Stimulated activated CD4-positive, alpha-beta T cell treated with anti-CD3 and anti-CD28 coated beads, Interleukin-2, amount 100 ng/mL, for 4 hours (primary cell): ENCODE measurements around the gene TMEM39B.
A peak's percentile ranks its signal among the peaks of the same experiment; 100 is the strongest.
"Not testable (repeated sequence)": the region's sequence is repeated elsewhere in the genome, so short reads cannot be mapped to it uniquely, and the experiment has no call there.

Experiments used
- DNase-seq: peaks from one replicate; pipeline ENCODE4 v3.0.0-alpha.2; 2020; ENCODE audit warnings: low read depth

TMEM39B gene

DNA sequence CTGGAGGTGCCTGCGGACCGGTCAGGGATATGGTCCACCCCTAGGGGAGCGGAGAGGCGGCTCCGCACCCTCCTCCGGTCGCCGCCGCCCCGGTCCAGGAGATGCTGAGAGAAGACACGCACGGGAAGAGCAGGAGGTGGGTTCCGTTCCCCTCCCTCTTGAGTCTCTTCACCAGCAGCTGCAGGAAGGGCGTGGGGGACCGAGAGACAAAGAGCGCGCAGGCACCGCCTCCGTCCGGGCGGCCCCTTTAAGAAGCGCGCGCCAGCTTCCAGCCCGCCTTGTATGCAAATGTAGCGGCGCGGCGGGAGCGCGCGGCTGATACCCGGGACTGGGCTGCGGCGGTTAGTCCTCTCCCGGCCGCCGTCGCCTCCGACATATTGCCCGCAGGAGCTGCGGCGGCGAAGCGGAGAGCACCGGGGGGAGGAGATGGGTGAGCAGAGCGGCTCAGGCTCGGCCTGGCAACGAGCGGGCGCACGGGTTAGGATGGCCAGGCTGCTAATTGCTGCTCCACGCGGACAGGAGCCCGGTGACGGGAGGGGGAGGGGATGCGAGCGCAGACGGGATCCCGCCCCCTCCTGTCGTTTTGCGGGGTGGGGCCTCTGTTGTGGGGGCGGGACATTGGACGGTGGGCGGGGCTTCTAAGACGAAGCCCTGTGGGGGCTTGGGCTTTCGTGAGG, at the start of gene TMEM39B:
Gene TMEM39B (plus strand): TSS at position 318 of the 677 bp plus-strand sequence. CDS start 109 bp downstream, at position 427.
- DNase-seq = peak; percentile 89

DNA sequence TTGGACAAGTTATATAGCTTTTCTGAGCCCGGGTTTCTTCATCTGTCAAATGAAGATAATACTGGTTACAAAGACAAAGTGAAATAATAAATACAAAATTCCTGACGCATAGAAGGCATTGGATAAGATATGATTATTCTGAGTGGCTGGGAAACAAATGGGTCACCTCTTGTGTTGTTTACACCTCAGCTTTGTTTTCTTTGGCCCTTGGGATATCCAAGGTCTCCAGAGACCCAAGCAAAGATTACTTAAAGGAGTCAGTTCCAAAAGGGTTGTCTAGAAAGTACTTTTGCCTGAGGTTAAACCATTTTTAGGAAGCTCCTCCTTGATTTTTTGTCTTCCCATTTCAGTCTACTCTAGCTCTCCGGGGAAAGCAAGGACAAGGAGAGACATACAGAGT, 49.4 kb upstream of the TMEM39B start:
- DNase-seq = no peak

DNA sequence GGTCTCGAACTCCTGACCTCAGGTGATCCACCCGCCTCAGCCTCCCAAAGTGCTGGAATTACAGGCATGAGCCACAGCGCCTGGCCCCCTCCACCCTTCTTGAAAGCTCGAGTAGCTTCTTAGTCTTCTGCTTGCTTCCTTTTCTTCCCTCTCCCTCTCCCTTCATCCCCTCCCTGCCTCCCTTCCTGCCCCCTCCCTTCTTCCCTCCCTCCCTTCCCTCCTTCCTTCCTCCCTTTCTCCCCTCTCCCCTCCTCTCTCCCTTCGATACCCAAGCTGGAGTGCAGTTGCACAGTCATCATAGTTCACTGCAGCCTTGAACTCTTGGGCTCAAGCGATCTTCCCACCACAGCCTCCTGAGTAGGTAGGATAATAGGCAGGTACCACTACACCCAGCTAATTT, 47.2 kb upstream of the TMEM39B start:
- no peak for DNase-seq

DNA sequence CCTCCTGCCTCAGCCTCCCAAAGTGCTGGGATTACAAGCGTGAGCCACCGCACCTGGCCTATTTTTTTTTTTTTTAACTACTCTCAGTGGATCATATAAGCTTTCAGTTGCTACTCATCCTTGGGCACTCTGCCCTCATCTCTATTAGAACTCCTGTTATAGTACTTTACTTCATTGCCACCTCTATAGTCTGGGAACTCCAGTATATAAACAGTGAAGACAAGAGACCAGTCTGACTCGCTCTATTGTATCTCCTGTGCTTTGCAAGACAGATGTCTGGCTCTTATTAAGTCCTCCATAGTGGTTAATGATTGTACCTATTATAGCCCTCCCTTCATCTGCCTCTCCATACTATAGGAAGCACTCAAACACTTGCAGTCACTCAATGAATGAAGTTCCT, 44.0 kb upstream of the TMEM39B start:
- DNase-seq = no peak

DNA sequence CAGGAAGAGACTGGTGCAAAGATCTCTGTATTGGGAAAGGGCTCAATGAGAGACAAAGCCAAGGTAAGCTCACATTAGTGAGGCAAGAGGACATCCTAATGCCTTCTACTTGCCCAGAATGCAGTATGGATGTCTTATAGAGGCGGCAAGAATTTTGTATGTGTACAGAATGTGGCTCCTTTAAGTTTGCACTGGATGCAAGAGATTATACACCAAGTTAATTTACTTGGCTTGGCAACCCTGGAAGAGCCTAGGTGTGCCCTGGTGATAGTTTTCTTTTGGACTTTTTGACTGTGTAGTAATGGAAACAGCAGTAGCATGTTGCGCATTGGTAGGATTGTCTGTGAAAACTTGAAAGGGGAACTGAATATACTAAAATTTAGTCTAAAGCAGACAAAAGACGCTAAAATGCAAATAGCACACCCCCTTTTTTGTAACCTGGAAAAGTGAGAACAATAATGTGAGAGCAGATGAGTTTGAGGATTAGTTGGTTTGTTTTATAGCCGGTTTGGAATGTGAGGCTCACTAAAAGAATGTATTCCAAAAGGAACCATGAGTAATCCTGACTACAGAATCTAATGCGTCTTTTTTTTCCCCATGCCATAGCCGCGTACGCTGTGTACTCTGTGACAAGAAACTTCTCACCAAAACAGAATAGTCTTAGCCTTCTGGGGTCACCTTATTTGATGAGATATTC, 41.0 kb upstream of the TMEM39B start:
- no peak for DNase-seq

DNA sequence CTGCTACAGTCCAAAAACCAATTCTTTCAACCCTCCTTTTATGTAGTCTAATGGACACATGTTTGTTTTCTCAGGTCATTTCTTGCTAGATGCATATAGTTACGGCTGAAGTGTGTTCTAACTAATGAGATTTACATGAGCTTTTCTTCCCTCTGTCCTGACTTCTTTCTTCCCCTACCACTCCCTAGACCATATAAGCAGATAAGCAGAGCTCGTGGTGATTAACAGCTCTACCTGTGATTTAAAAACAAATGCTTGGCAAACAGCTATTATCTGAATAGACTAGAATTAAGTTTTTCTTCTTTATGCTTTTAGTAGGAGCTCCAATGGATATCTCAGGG, 40.5 kb upstream of the TMEM39B start:
- DNase-seq = no peak

DNA sequence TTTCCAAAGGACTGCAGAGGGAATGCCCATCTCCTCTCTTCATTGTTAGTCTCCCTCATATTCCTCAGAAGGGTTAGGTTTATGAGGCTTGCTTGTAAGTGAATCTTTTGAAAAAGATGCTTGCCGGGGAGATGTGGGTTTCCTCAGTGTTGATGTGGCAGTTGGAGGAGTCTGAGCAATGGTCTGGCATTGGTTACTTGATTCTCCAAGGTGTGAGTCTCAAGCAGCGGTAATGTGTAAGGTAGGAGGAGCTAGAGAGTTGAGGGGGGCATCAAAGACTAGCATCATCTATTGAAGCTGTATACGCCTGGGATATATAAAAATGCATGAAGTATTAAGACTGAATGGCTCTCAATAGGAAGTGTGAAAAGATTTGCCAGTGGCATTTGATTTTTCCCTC, 37.6 kb upstream of the TMEM39B start:
- no peak for DNase-seq

DNA sequence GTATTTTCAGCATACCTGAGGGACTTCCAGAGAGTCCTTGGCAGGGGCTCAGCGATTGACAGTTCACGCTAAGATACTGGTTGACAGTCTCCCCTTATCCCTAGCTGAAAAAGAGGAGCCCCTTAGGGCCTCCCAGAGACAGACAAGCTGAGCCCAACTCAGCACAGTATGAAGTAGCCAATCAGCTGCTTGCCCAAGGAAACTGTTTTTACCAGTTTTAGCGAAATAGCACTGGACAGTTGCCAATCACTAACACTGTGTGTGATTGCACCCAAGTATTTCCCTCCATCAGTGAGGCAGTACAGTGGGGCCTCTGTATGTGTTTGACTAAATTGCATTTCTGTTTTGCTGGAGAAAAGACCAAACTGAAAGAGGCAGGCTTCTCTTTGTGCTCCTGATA, 32.0 kb upstream of the TMEM39B start:
- DNase-seq = no peak

DNA sequence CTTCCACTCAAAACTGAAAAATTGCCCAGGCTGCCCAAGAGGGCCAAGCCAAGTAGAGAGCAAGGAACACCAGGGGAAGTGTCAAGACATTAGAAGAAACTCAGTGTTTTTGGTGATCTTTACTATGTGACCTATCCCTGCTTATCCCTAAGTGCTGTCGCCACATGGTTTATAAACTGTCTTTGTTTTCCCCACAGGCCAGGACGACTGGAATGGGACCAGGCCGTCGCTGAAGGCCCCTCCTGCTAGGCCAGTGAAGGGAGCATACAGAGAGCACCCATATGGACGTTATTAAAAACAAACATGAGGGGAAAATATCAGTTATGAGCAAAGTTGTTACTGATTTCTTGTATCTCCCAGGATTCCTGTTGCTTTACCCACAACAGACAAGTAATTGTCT, 30.4 kb upstream of the TMEM39B start:
- no peak for DNase-seq

DNA sequence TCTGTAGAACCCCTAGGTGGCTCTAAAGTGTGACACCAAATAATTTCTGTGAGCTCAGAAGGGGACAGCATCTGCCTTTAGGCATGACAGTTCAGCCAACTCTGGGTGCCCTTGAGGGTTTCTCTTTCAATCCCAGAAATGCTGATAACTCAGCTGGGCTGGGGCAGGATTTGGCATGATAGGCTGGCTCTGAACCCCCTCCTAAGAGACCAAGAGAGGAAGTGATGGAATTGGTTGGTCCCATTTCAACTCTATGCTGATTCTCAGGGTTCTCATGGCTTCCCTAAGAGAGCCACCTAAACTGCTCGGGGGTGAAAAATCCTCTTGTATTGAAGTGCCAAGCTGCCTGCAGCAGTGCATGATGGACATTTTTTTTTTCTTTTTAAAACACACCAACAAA, 28.5 kb upstream of the TMEM39B start:
- DNase-seq = no peak

DNA sequence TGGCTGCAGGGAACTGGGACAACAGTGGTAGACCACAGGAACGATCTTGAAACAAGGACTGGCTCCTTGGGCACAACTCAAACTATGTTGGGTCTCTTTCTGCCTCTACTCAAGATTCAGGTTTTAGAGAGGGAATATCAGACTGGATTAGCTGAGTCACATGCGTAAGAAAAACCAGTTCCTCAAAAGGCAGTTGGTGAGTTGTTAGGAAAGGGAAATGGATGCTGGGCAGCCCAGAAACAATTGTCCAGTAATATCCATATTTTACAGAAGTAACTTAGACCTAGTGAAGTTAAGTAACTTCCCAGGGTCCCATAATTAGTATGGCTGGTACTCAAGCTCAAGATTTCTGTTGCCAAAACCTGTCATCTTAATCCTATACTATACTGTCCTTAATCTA, 27.0 kb upstream of the TMEM39B start:
- no peak for DNase-seq

DNA sequence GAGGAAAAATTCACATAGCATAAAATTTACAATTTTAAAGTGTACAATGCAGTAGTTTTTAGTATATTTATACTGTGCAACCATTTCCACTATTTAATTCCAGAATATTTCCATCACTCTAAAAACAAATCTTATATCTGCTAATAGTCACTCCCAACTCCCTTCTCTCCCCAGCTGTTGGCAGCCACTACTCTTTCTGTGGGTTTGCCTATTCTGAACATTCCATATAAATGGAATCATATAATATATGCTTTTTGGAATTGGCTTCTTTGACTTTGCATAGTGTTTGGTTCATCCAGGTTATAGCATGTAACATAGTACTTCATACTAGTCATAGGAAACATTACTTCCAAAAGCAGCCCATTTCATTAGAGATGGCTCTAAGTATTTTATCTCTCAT, 25.0 kb upstream of the TMEM39B start:
- DNase-seq = no peak

DNA sequence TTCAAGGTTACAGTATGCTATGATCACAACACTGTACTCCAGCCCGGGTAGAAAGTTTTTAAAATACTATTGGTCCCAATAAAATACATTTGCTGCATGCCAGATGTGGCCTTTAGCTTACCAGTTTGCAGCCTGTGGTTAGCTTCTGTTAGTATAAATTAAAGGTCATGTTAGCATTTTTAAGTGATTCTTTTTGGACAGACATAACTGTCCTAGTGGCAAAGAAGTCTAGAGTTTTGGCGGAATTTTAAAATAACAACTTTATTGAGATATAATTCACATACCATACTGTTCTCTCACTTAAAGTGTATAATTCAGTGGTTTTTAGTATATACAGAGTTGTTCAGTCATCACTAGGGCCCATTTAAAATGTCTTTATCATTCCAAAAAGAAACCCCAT, 24.3 kb upstream of the TMEM39B start:
- no peak for DNase-seq

DNA sequence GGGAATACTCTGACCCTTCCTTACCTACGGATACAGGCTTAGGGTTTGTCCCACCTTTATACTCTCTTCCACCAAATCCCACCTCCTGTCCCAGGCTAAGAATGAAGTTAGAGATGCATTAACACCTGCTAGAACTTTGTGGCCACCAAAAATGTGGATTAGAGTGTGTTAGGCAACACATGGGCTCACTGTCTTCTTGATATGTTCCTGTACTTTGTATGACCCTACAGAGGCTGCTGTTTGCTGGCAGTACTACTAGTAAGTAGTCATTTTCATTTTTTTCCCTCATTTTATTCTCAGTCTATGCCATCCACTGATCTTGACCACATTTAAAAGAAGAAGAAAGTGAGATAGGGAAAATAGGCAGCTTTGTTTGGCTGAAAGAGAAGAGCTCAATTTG, 21.0 kb upstream of the TMEM39B start:
- DNase-seq = no peak

DNA sequence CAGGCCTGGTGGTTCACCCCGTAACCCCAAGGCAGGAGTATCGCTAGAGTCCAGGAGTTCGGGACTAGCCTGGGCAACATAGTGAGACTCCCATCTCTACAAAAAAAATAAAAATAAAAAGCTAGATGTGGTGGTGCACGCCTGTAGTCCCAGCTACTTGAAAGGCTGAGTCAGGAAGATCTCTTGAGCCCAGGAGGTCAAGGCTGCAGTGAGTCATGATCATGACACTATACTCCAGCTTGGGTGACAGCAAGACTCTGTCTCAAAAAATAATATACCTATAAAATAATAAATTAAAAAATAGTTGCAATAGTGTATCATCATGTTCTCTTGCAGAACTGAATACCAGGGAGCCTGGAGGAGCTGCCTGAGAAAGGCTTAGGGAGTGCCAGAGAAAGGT, 19.9 kb upstream of the TMEM39B start:
- DNase-seq = no peak

DNA sequence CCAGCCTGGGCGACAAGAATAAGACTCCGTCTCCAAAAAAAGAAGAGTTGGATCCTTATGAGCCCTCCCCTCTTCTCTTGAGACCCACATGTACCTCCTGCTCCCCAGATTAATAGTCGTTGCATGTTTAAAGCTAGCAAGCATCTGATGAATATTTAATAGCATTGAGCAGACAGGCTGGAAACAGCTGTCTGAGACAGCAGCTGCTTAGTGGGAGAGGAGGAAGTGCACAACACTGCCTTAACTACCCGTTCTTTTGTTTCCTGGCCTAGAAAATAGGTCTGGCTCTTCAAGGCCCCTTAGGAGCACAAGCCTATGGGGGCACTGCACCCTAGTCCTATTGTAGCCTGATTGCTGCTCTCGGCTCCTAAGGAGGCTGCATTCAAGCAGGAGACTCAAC, 17.3 kb upstream of the TMEM39B start:
- DNase-seq = no peak

DNA sequence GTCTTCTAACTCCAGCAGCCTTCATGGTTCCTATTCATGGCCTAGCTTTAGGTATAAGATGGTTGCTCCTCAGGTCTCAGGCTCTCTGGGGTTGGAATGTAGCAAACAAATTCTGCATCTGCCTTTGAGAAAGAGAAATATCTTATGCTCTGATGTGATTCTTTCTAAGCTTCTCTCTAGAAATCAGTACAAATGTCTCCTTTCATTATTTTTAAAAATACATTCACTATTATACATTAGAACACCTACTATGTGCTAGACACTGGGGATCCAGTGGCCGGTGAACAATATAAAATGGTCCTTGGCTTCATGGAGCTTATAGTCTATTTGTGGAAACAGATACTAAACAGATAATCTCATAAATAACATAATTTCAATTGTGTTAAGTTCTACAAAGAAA, 16.1 kb upstream of the TMEM39B start:
- DNase-seq = no peak

DNA sequence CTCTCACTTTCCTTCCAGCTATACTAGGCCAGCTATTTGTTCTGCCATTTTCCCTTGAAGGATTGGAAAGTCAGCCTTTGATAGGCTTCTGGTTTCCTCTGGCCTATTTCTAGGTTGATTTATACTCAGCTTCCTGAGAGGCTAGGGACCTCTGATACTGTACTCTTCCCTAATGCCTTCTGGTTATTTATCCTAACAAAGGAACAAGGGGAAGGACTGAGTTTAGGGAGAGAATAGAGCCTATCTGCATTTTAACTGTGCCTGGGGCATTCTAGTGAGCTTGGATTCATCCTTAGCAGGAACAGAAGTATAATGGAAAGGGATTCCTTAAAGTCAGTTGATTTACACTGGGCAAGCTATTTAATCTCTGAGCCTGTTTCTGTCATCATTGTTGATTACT, 11.8 kb upstream of the TMEM39B start:
- no peak for DNase-seq

DNA sequence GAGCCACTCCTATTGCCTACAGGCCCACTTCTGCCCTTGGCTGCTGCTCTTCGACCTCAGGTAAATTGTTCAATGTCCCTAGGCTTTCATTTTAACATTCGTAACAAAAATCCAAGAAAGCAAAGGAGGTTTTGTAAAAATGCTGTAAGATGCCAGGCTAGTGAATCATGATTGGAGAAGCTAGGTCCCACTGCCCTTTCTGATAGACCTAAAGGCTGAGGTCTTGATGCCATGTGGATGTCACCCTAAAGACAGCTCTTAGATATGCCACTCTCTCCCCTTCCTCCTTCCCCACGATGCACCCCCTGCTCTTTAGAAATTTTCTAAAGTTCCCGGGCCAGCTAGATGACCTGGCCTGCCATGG, 9.9 kb upstream of the TMEM39B start:
- no peak for DNase-seq

DNA sequence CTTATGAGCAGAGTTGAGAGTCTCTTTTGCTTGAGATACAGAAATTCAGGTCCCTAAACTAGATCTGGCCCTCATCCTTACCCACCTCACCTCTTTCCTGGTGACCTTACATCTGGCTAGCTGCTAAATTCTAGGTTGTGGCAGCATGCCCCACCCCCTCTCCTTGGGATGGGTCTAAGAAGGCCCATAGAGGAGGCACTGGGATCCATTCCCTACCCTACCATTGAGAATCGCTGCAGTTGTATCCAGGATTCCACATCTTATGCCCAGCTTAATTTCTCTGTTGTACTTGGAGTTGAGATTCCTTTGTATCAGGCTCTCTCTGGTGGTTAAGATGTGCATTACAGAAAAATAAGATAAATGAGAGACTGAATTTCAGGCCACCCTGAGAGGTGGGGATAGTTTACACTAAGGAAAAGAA, 9.5 kb upstream of the TMEM39B start:
- DNase-seq = no peak

DNA sequence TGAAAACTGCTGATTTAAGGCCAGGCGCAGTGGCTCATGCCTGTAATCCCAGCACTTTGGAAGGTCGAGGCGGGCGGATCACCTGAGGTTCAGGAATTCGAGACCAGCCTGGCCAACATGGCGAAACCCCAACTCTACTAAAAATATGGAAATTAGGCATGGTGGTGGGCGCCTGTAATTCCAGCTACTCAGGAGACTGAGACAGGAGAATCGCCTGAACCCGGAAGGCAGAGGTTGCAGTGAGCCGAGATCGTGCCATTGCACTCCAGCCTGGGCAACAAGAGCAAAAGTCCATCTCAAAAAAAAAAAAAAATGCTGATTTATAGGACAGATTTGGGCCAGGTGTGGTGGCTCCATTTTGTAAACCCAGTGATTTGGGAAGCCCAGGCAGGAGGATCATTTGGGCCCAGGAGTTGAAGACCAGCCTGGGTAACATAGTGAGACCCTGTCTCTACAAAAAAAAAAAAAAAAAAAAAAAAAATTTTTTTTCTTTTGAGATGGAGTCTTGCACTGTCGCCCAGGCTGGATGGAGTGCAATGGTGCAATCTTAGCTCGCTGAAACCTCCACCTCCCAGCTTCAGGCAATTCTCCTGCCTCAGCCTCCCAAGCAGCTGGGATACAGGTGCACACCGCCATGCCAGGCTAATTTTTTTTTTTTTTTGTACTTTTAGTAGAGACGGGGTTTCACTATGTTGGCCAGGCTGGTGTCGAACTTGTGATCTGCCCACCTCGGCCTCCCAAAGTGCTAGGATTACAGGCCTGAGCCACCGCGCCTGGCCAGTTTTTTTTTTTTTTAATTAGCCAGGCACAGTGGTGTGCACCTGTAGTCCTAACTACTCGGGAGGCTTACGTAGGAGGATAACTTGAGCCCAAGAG, 6.9 kb upstream of the TMEM39B start:
- not testable (repeated sequence) for DNase-seq

DNA sequence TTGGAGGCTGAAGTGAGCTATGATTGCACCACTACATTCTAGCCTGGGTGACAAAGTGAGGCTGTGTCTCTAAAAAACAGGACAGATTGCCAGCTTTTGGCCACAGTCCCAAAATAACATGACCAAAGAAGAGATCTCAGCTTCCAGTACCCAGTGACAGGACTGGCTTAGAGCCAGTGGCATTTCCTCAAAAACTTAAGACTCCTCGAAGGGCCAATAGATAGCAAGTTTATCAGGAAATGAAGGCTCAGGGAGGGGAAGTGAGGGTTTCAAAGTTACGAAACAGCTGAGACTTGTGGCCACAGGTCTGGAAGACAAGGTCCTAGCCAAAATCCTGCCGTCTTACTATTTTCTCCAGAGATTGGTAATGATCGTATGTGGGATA, 6.3 kb upstream of the TMEM39B start:
- no peak for DNase-seq

DNA sequence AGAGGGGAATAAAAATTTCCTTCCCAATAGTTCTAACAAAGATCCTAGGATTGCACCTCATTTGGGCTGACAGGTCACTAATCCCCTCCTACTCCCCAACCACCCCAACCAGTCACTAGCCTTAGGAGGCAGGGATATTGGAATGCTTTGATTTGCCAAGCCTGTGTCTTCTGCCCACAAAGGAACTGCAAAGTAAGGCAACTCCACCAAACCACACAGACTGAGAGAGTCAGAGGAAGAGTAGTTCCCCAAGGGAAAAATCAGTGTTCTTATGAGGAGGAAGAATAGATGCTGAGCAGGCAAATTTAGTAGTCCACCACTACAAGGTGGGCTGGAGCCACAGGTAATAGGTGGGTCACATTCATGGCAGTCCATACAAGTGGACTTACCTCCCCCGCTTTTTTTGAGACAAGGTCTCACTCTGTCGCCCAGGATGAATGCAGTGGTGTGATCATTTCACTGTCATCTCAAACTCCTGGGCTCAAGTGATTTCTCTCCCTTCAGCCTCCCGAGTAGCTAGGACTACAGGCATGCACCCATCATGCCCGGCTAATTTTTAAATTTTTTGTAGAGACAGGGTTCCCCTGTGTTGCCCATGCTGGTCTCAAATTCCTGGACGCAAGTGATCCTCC, 3.7 kb upstream of the TMEM39B start:
- DNase-seq = no peak
